Omental fat pad (tissue), 4 donors: Measurements from ENCODE around the gene KRT15. TPM values are rescaled to one million over a fixed set of nuclear protein-coding genes. Genes with fewer than 3 reads are reported as not detected.

Experiments
- ATAC-seq: fragments of 150-250 bp; one replicate; pipeline ENCODE4 v1.9.1; 2016; ENCODE audit warnings: mild to moderate bottlenecking, moderate library complexity; ENCODE audit not compliant: low FRiP score
- DNase-seq: peaks from one replicate; pipeline ENCODE4 v3.0.0-alpha.2; 2019; ENCODE audit warnings: low spot score
- total RNA-seq, 4 donors: library from RNA; depleted of rRNA; stranded (reverse); fragments of >200 nt; gene quantifications; one replicate each; pipeline ENCODE4 v1.1.0, GENCODE V29; 2016
- TF ChIP-seq, protein P1 (sequence below), 3 donors: fragments of 450-650 bp; IDR thresholded peaks; one replicate each; pipeline ENCODE4 v1.5.1; 2016 to 2017; ENCODE audit warnings: antibody characterized with exemption in 3 of 3, mild to moderate bottlenecking in 3 of 3, moderate library complexity in 2 of 3

The KRT15 gene
- total RNA-seq, 4 donors from 2014 or later = 0.31 to 2.5 (median 1.8) TPM; not detected in 1

DNA sequence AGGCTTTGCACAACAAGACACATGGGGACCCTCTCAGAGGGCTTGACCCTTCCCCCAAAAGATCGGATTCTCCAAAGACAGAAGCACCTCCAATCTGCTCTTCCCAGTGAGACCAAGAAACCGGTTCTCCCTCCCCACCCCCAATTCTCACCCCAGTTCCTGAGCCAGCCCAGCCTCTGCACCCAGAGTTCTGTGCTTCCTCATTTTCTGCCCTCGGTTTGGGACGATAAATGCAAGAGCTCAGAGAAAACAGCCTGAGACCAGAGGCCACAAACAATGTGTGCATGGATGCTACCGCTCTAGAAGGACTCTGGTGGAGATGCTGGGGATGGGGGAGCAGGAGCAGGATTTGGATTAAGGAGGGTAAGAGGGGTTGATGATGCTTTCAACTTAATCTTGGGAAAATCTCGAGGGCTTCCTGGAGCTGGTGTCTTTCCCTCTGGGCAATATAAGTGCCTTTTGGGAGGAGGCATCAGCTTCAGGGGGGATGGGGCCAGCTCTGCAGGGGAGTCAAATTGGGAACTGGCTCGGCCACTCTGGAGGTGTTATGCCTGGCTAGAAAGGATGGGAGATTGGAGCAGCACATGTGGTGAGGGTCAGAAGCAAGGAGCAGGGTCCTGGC is 6.0 kb downstream of the KRT15 start:
- TF ChIP-seq, protein P1, sequence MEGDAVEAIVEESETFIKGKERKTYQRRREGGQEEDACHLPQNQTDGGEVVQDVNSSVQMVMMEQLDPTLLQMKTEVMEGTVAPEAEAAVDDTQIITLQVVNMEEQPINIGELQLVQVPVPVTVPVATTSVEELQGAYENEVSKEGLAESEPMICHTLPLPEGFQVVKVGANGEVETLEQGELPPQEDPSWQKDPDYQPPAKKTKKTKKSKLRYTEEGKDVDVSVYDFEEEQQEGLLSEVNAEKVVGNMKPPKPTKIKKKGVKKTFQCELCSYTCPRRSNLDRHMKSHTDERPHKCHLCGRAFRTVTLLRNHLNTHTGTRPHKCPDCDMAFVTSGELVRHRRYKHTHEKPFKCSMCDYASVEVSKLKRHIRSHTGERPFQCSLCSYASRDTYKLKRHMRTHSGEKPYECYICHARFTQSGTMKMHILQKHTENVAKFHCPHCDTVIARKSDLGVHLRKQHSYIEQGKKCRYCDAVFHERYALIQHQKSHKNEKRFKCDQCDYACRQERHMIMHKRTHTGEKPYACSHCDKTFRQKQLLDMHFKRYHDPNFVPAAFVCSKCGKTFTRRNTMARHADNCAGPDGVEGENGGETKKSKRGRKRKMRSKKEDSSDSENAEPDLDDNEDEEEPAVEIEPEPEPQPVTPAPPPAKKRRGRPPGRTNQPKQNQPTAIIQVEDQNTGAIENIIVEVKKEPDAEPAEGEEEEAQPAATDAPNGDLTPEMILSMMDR (IDR thresholded peaks at IDR 0.05) = no peak
- DNase-seq = no peak
- ATAC-seq = no peak

DNA sequence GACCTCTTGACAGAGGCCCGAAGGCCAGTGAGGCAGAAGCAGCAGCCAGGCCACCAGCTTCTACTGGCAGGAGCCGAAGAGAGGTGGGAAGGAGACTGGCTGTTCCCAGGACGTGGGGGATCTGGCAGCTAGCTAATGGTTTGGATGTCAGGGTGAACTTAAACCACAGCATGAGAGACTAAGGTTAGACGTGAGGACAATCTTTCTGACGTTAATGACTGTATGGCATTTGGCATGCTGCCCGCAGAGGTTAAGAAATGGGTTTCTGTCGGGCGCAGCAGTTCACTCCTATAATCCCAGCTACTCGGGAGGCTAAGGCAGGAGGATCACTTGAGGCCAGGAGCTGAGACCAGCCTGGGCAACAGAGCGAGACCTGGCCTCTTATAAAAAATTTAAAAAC is 7.0 kb downstream of the KRT15 start:
- ATAC-seq (no peak), DNase-seq (no peak)

DNA sequence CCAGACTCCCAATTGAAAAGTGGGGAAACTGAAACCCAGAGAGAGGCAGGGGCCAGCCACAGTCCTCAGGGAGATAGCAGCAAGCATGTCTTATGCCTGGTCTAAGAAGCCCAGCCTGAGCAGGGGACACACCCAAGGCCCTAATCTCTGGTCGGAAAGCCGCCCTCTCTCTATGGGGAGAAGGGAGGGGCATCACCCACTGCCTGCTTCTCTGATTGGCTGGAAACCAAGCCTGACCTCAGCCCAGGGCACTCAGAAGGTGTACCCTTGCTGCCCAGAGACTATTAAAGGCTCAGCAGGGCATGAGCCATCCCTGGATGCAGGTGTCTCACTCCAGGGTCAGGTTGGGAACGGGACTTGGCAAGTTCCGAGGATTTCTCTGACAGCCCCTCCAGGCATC is 7.6 kb downstream of the KRT15 start:
- DNase-seq = no peak
- TF ChIP-seq, protein P1 (IDR thresholded peaks at IDR 0.05) = no peak
- no peak for ATAC-seq

More for the DNA sequence above, 7.0 kb downstream of the KRT15 start:
- TF ChIP-seq, protein P1 (IDR thresholded peaks at IDR 0.05) = no peak

DNA sequence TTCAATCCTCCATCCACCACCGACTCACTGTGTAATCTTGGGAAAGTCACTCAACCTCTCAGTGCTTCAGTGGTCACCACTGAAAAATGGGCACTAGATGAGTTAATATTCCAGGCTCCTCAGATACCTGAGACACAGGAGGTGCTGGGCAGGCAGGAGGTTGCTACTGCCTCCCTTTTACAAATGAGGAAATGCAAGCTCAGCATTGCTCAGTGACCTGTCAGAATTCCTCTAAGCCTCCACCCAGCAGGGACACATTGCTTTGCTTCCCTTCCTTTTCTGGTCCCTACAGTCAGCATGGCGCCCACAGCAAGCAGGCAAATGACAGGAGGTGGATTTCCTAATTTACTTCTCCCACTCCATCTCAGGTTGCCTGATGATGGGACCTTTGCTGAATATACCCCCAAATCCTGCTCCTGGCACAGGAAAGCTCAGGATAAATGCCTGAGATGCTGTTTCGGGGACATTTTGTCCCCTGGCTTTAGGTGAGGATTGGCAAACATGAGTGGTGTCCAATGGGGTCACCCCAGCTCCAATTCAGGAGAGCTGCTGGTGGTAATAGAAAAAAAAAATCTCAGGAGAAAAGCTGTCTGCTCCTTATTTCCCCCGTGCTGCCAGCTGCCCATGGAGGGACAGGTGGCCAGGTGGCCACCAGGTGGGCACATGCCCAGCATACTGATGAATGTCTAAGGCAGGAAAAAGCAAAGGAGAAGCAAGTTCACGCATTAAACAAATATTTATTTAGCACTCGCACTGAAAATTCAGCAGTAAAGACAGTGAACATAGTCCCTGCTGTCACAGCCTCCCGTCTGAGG is 8.2 kb downstream of the KRT15 start:
- TF ChIP-seq, protein P1 (IDR thresholded peaks at IDR 0.05) = no peak

DNA sequence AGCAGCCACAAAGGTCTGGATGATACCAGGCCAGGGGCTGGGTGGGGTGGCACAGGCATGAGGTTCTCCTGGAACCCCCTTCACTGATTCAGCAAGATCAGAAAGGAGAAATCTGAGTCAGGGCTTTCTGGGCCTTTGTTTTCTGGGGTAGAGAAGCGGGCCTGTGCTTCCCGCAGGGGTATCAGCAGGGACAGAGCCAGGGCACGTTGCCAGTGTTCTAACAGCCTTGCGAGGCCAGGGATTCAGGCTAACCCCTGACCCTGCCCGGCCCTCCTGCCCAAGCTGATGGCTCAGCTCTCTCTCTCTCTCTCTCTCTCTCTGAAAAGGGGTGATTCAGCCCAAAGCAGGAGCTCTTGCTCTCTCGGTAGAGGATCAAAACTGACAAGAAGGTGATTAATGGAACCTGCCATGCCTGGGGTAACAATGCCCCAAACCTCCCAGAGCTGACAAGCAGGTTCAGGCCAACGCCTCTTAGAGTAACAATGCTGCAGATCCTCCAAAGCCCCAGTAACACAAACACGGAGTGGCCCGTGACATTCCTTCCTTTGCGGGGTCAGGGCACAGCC is 11.3 kb downstream of the KRT15 start:
- ATAC-seq (no peak), DNase-seq (no peak)
- TF ChIP-seq, protein P1 (IDR thresholded peaks at IDR 0.05) = no peak

More for the DNA sequence above, 8.2 kb downstream of the KRT15 start:
- DNase-seq = no peak
- no peak for ATAC-seq

DNA sequence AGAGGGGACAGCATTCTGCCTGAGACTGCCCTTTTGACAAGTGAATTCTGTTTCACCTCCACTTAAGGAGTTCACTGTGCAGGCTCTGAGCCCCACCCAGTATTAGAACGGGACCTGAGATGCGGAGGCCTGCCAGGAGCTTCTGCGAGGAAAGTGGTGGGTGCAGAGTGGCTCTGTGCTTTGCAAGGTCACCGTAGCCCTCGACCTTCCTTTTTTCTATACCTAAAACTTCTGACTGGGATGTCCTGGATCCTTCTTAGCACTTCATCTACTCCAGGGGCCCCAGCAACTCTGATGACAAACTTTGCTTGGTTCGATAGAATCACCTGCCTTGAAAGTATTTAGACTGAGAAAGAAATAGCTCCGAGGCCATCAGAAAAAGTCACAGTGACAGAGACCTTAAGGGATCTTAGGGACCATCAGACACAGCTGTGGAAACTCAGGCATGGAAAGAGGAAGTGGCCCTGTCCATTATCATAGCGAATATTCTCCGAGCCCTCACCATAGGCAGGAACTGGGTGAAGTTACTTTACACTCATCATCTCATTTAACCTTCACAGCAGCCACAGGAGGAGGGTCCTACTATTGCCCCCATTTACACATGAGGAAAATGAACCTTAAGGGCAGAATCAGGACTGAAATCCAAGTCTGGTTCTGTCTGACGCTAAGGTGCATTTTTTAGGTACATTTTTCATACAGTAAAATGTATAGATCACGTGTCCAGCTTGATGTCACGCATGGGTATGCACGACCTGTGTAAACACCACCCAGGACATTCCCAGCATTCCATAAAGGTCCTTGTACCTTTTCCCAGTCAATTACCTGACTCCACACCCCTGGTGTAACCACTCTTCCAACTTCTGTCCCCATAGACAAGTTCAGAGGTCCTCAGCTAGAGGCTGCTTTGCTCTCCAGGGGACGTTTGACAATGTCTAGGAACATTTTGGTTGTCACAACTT is 12.6 kb downstream of the KRT15 start:
- no peak for ATAC-seq
- TF ChIP-seq, protein P1 (IDR thresholded peaks at IDR 0.05) = no peak

More for the DNA sequence above, 12.6 kb downstream of the KRT15 start:
- DNase-seq = no peak
